Mesothelial cell of epicardium (in vitro differentiated cells): Measurements from ENCODE around the gene CALCOCO1. TPM values are rescaled to one million over a fixed set of nuclear protein-coding genes. Genes with fewer than 3 reads are reported as not detected.
A peak's percentile ranks its signal among the peaks of the same experiment; 100 is the strongest.

ENCODE experiments used
- DNase-seq, 2 experiments: peaks; one replicate each; pipeline ENCODE4 v3.0.0; 2021; ENCODE audit warnings: low spot score in 2 of 2; ENCODE audit not compliant: unreplicated experiment in 2 of 2
- H3K27ac Mint-ChIP-seq: 2 replicates; pipeline ENCODE4 v1.8.0; 2021; ENCODE audit warnings: mixed read lengths
- H3K27me3 Mint-ChIP-seq: 2 replicates; pipeline ENCODE4 v1.8.0; 2021; ENCODE audit warnings: low read depth, mixed read lengths
- H3K36me3 Mint-ChIP-seq: 2 replicates; pipeline ENCODE4 v1.8.0; 2021; ENCODE audit warnings: mixed read lengths
- H3K4me1 Mint-ChIP-seq: 2 replicates; pipeline ENCODE4 v1.8.0; 2021; ENCODE audit warnings: mixed read lengths
- H3K4me3 Mint-ChIP-seq: 2 replicates; pipeline ENCODE4 v1.8.0; 2021; ENCODE audit warnings: mild to moderate bottlenecking, moderate library complexity, mixed read lengths
- H3K9me3 Mint-ChIP-seq: 2 replicates; pipeline ENCODE4 v1.8.0; 2021; ENCODE audit warnings: mixed read lengths
- total RNA-seq: library from RNA; stranded (reverse); gene quantifications from 3 replicates; pipeline ENCODE4 v1.2.1, GENCODE V29; 2021
- TF ChIP-seq, protein P1 (sequence below): fragments of 200-600 bp; sonication (generic); IDR thresholded peaks from one replicate; pipeline ENCODE4 v1.5.0; 2021; ENCODE audit warnings: antibody characterized with exemption; ENCODE audit not compliant: unreplicated experiment

Gene CALCOCO1
- total RNA-seq, 1 donor from 2014 or later, result 130 TPM

DNA sequence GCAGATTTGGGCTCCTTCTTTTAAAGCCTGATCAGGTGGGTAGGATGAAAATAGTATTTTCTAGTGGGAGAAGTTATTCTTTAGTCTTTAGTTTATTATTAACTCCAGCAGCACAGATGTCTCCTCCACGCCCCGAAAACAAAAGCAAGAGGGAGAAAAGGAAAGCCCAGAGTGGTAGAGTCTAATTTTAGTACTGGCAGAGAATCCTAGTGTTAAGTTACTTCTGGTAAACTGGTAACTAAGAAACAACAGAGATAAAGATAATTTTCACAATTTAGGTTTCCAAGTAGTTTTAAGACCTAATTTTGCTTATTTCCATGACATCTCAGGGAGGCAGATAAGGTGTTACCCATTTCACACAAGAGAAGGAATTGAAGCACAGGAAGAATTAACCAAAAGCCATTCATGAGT, 67.7 kb downstream of the CALCOCO1 start:
- DNase-seq, result no peak
- Mint-ChIP-seq H3K36me3 (peaks cover 17% of the 10 kb centered on the region), H3K27me3 (no peaks in the 10 kb centered on the region), H3K4me3 (no peak overlapping the region), H3K9me3 (no peaks in the 10 kb centered on the region), H3K27ac (peak overlapping the region; percentile 97), H3K4me1 (peaks cover 20% of the 10 kb centered on the region)
- TF ChIP-seq, protein P1, sequence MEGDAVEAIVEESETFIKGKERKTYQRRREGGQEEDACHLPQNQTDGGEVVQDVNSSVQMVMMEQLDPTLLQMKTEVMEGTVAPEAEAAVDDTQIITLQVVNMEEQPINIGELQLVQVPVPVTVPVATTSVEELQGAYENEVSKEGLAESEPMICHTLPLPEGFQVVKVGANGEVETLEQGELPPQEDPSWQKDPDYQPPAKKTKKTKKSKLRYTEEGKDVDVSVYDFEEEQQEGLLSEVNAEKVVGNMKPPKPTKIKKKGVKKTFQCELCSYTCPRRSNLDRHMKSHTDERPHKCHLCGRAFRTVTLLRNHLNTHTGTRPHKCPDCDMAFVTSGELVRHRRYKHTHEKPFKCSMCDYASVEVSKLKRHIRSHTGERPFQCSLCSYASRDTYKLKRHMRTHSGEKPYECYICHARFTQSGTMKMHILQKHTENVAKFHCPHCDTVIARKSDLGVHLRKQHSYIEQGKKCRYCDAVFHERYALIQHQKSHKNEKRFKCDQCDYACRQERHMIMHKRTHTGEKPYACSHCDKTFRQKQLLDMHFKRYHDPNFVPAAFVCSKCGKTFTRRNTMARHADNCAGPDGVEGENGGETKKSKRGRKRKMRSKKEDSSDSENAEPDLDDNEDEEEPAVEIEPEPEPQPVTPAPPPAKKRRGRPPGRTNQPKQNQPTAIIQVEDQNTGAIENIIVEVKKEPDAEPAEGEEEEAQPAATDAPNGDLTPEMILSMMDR, result no peak

DNA sequence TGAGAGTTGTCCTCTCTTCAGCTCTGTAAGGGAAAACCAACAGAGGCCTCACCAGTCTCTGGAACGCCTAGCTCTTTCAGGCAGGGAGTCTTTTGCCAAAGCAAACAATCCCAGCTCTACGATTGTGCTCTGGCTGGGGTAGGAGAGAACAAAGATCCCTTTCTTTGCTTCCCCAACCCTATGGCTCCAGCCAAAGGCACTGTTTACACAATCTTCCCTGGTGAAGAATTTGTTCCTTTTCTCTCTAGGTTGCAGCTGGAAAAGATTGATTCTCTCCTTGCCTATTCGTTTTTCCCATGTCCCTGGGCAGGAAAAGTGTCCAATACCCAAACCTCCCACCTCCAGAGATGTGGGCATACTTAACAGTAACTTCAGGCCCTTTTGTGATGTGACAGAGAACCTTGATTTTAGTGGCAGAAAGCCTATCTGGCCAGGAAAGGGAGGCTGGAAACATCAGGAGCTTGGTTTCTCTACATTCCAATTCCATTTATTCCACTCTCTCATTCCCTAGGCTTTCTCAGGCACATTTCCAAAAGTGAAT, 68.2 kb downstream of the CALCOCO1 start:
- no peaks in the 10 kb centered on the region for H3K9me3 Mint-ChIP-seq
- H3K27me3 Mint-ChIP-seq, result no peaks in the 10 kb centered on the region
- DNase-seq, result no peak
- H3K27ac Mint-ChIP-seq, result peak overlapping the region; percentile 97
- TF ChIP-seq, protein P1, result no peak
- peaks cover 14% of the 10 kb centered on the region for H3K36me3 Mint-ChIP-seq
- peaks cover 20% of the 10 kb centered on the region for H3K4me1 Mint-ChIP-seq
- H3K4me3 Mint-ChIP-seq, result no peak overlapping the region

Other genes with a start within 250 kb of the CALCOCO1 start
- gene MAP3K12, start 228.0 kb downstream of the CALCOCO1 start, total RNA-seq, result 35.4 to 41.8 TPM (median 37.0 TPM) in 3 replicates
- 45.6 to 50.5 TPM (median 50.4 TPM) in 3 replicates for gene TARBP2, start 226.2 kb downstream of the CALCOCO1 start, total RNA-seq
- gene NPFF, start 220.0 kb downstream of the CALCOCO1 start, total RNA-seq, result not detected in 3 replicates
- gene ATF7, start 101.1 kb downstream of the CALCOCO1 start, total RNA-seq, result 35.4 to 38.6 TPM (median 36.3 TPM) in 3 replicates
- gene ATP5MC2, start 51.4 kb downstream of the CALCOCO1 start, total RNA-seq, result 356 to 359 TPM (median 356 TPM) in 3 replicates
- not detected in 3 replicates for gene CISTR, start 24.5 kb upstream of the CALCOCO1 start, total RNA-seq
- gene HOXC13, start 211.4 kb upstream of the CALCOCO1 start, total RNA-seq, result 0.44 to 0.69 TPM (median 0.61 TPM) in 3 replicates
- not detected in 3 replicates for gene HOXC12, start 227.5 kb upstream of the CALCOCO1 start, total RNA-seq
- gene HOXC11, start 245.7 kb upstream of the CALCOCO1 start, total RNA-seq, result 0.47 to 0.60 TPM (median 0.47 TPM) in 3 replicates
- 1.1 to 1.8 TPM (median 1.8 TPM) in 3 replicates for gene HOTAIR, start 247.5 kb upstream of the CALCOCO1 start, total RNA-seq